ENCODE measurements around the gene TENM3. TPM values are rescaled to one million over a fixed set of nuclear protein-coding genes. Genes with fewer than 3 reads are reported as not detected.

The TENM3 gene
- total RNA-seq, 1 experiment from 2014 or later = 5.3 TPM

GRCh38 chr4:182288534-182288933 lies 45.3 kb downstream of the TENM3 start:
- no peak for DNase-seq (ENCODE audit: low spot score)

DNA sequence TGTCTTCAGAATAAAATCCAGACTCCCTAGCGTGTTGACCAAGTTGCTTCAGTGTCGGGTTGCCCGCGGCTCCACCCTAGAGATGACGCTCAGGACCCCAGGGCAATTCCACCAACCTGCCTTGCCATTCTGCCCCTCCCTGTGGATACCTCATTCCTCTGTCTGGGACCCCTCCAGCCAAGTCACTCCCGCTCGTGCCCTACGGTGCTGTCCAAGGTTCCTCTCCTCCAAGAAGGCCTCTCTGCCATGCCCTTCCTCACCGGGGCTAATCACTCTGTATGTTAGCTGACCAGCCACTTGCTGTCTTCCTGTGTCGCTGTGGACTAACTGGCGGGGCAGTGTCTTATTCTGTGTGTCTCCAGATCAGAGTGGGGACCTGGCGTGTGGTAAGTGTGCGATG lies 46.6 kb downstream of the TENM3 start:
- no peak for DNase-seq (ENCODE audit: low spot score)

- no peak for DNase-seq (ENCODE audit: low spot score)
Observed at GRCh38 chr4:182291175-182291574, 48.0 kb downstream of the TENM3 start.

GRCh38 chr4:182291597-182292270 lies 48.5 kb downstream of the TENM3 start:
- no peak for DNase-seq (ENCODE audit: low spot score)

DNA sequence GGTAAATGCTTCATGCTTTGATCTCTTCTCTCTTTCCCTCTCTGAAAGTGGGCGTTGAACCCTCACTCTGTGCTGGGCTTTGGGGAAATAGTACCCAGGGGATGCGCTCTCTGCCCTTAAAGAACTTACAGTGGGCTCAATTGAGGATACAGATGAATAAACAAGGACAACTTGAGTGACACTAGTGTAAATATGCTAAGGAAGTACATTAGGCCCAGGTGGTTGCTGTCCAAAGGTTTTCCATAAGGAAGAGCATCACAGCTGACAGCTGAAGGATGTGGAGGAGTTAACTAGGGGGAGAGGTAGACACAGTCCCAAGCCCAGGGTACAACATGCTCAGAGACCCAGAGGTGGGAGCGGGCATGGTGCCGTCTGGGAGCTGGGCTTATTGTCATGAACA lies 49.4 kb downstream of the TENM3 start:
- no peak for DNase-seq (ENCODE audit: low spot score)

- DNase-seq (ENCODE audit: low spot score) = no peak
Observed at GRCh38 chr4:182293691-182294255, 50.6 kb downstream of the TENM3 start.

DNA sequence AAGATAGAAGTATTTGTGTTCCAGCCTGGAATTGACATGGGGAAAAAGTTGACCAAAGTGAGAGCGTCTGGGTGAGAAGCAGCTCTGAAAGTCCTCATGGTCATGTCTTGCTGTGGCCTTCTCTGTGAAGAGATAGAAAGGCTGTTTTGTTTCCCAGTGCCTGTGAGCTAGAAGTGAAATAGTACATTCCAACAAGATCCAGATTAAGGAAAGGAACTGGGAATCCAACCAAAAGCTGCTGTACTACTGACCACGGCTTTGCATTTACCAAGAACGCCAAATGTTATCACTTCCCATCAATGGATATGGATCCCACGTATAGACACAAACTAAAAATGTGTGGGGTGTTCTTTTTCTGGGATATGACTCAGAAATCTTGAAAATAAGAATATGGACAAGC lies 51.2 kb downstream of the TENM3 start:
- DNase-seq (ENCODE audit: low spot score) = no peak

GRCh38 chr4:182297659-182298058 lies 54.5 kb downstream of the TENM3 start:
- no peak for DNase-seq (ENCODE audit: low spot score)

DNA sequence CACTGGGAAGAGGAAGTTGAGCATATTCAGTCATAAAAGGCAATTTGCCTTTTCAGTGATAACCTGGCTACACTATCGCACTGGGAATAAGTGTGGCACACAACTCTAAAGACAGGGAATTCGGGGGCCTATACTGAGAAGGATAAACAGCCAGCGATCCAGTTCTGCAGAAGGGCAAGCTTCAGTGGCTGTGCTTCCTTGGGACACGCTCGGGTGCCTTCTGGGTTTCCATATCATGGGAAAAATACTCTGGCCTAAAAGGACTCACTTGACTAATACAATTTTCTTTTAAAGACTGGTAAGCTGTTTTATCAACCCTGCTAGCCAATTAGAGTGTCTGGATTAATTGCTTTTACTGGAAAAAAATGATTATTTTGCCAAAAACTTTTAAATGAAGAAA lies 58.5 kb downstream of the TENM3 start:
- DNase-seq (ENCODE audit: low spot score) = no peak

DNA sequence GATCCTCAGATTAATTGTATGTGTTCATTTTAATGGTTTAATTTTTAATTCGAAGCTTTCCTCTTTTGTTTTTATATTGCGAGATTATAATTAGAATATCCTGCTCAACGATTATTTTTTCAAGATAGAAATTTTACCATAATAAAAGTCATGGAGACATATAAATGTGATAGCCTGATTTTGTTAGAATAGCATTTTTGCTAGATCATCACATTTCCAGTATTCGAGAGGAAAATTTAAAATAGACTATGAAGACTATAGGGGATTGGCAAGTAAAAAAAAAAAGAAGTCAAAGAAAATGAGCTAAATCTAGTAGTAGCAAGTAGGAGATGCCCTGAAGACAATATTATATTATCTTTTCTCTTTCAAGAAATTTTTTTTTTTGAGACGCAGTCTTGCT lies 60.6 kb downstream of the TENM3 start:
- DNase-seq (ENCODE audit: low spot score) = no peak

GRCh38 chr4:182306792-182307507 lies 63.7 kb downstream of the TENM3 start:
- peak; percentile 9 for DNase-seq (ENCODE audit: low spot score)

GRCh38 chr4:182307746-182308145 lies 64.5 kb downstream of the TENM3 start:
- no peak for DNase-seq (ENCODE audit: low spot score)

- no peak for DNase-seq (ENCODE audit: low spot score)
Observed at GRCh38 chr4:182309877-182310276, 66.7 kb downstream of the TENM3 start.

DNA sequence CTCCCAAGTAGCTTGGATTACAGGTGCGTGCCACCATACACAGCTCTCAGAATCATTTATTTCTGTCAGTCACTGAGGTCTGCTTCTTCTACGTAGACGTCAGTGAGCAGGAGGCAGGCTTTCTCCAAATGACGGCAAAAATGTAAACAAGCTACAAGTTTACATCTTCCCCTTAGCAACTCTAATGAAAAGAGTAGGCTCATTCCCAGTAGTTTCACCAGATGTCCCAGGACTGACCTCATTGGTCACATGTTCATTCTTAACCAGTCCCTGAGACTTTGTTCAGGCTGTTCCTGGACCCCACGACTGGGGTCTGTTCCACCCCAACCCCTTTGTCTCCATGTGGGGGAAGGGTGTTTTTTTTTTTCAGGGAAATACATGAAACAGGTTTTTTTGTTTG lies 67.1 kb downstream of the TENM3 start:
- DNase-seq (ENCODE audit: low spot score) = no peak

DNA sequence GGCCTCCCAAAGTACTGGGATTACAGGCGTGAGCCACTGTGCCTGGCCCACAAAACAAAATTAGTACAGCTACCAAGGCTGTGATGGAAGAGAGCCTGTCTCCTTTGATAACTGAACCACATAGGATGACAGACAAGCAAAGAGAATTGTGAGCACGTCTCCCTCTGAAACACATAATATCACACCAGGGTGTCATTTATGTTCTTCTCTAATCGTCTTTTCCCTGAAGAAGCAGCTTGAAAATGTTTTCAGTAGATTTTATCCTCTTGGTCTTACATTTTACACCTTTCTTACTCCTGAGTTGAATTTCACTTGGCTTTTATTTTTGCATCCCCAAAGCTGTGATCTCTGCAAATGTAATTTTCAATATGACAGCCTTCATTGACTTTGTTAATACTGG lies 67.8 kb downstream of the TENM3 start:
- no peak for DNase-seq (ENCODE audit: low spot score)

GRCh38 chr4:182314537-182314936 lies 71.3 kb downstream of the TENM3 start:
- DNase-seq (ENCODE audit: low spot score) = no peak

GRCh38 chr4:182318256-182318655 lies 75.1 kb downstream of the TENM3 start:
- no peak for DNase-seq (ENCODE audit: low spot score)

DNA sequence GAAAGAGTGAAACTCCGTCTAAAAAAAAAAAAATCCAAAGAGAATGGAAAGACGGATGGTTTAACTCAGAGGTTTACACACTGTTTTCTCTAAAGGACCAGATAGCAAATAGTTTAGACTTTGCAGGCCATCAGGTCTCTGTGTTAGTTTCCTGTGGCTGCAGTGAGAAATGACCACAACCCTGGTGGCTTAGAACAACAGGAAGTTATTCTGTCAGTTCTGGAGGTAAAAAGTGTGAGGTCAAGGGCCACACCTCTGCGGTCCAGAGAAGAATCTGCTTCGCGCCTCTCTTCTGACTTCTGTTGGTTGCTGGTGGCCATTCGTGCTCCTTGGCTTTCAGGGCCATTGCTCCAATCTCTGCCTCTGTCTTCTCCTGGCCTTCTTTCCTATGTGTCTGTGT lies 76.9 kb downstream of the TENM3 start:
- DNase-seq (ENCODE audit: low spot score) = no peak

- no peak for DNase-seq (ENCODE audit: low spot score)
Observed at GRCh38 chr4:182320580-182320979, 77.4 kb downstream of the TENM3 start.

- DNase-seq (ENCODE audit: low spot score) = no peak
Observed at GRCh38 chr4:182324282-182324681, 81.1 kb downstream of the TENM3 start.

- DNase-seq (ENCODE audit: low spot score) = no peak
Observed at GRCh38 chr4:182325397-182325796, 82.2 kb downstream of the TENM3 start.

GRCh38 chr4:182325848-182326255 lies 82.7 kb downstream of the TENM3 start:
- no peak for DNase-seq (ENCODE audit: low spot score)

- DNase-seq (ENCODE audit: low spot score) = no peak
Observed at GRCh38 chr4:182328505-182328904, 85.3 kb downstream of the TENM3 start.
